HG02759 (cell line): ENCODE data around the gene BBS12.

ENCODE experiments used
- ATAC-seq: cut with Tn5 transposase; IDR thresholded peaks from one replicate; pipeline ENCODE4 v1.9.1; 2021; ENCODE audit warnings: mild to moderate bottlenecking, moderate library complexity; ENCODE audit not compliant: unreplicated experiment

The BBS12 gene

GRCh38 chr4:122732329-122733026 lies at the start of gene BBS12:
Gene BBS12 (plus strand): TSS chr4:122732704. CDS start chr4:122741893, 9,189 bp downstream.
- ATAC-seq: peak; percentile 98

- ATAC-seq: no peak
These were observed 45.8 kb upstream of the BBS12 start for GRCh38 chr4:122686691-122687090.

- ATAC-seq: no peak
These were observed 44.9 kb upstream of the BBS12 start for GRCh38 chr4:122687531-122688061.

- ATAC-seq: no peak
These were observed 43.9 kb upstream of the BBS12 start for GRCh38 chr4:122688529-122689140.

GRCh38 chr4:122689972-122690371 lies 42.5 kb upstream of the BBS12 start:
- ATAC-seq: peak; percentile 72

GRCh38 chr4:122691988-122692387 lies 40.5 kb upstream of the BBS12 start:
- ATAC-seq: no peak

- no peak for ATAC-seq
These were observed 39.6 kb upstream of the BBS12 start for GRCh38 chr4:122692641-122693520.

- no peak for ATAC-seq
These were observed 37.3 kb upstream of the BBS12 start for GRCh38 chr4:122695226-122695625.

GRCh38 chr4:122700178-122700725 lies 32.3 kb upstream of the BBS12 start:
- no peak for ATAC-seq

GRCh38 chr4:122701061-122701460 lies 31.4 kb upstream of the BBS12 start:
- no peak for ATAC-seq

GRCh38 chr4:122701965-122702364 lies 30.5 kb upstream of the BBS12 start:
- no peak for ATAC-seq

- no peak for ATAC-seq
These were observed 29.6 kb upstream of the BBS12 start for GRCh38 chr4:122702939-122703338.

GRCh38 chr4:122703868-122704267 lies 28.6 kb upstream of the BBS12 start:
- ATAC-seq: no peak

GRCh38 chr4:122705009-122705408 lies 27.5 kb upstream of the BBS12 start:
- no peak for ATAC-seq

- no peak for ATAC-seq
These were observed 26.9 kb upstream of the BBS12 start for GRCh38 chr4:122705547-122706117.

GRCh38 chr4:122706511-122706910 lies 26.0 kb upstream of the BBS12 start:
- no peak for ATAC-seq

- ATAC-seq: no peak
These were observed 25.0 kb upstream of the BBS12 start for GRCh38 chr4:122707497-122707896.

- ATAC-seq: no peak
These were observed 23.3 kb upstream of the BBS12 start for GRCh38 chr4:122709236-122709635.

GRCh38 chr4:122710434-122711308 lies 21.8 kb upstream of the BBS12 start:
- ATAC-seq: peak; percentile 81

- no peak for ATAC-seq
These were observed 20.6 kb upstream of the BBS12 start for GRCh38 chr4:122711919-122712318.
